GM23248 (cell line): ENCODE results near the gene E2F8. TPM values are rescaled to one million over a fixed set of nuclear protein-coding genes. Genes with fewer than 3 reads are reported as not detected.
"Not testable (repeated sequence)": the region's sequence is repeated elsewhere in the genome, so short reads cannot be mapped to it uniquely, and the experiment has no call there.

ENCODE experiments used
- DNase-seq: peaks from one replicate; pipeline ENCODE4 v3.0.0-alpha.2; 2015
- H2AFZ ChIP-seq: fragments of 200-600 bp; sonication (generic); 2 replicates; pipeline ENCODE4 v1.6.1; 2016; ENCODE audit warnings: antibody characterized with exemption
- H3F3A ChIP-seq: fragments of 200-600 bp; sonication (generic); 2 replicates; pipeline ENCODE4 v1.6.1; 2016; ENCODE audit warnings: mild to moderate bottlenecking, antibody characterized with exemption, mixed run types; ENCODE audit not compliant: insufficient read depth
- H3K27ac ChIP-seq: fragments of 200-600 bp; sonication (generic); 2 replicates; pipeline ENCODE4 v1.5.1; 2016; ENCODE audit warnings: mild to moderate bottlenecking
- H3K27me3 ChIP-seq: fragments of 200-600 bp; sonication (generic); replicated peaks from 2 replicates; pipeline ENCODE4 v1.6.1; 2016; ENCODE audit warnings: mild to moderate bottlenecking; ENCODE audit not compliant: insufficient read depth
- H3K36me3 ChIP-seq: fragments of 200-600 bp; sonication (generic); 2 replicates; pipeline ENCODE4 v1.6.1; 2016; ENCODE audit warnings: low read depth, mild to moderate bottlenecking
- H3K4me1 ChIP-seq: fragments of 200-600 bp; sonication (generic); 2 replicates; pipeline ENCODE4 v1.6.1; 2016; ENCODE audit warnings: mild to moderate bottlenecking; ENCODE audit not compliant: insufficient read depth
- H3K4me2 ChIP-seq: fragments of 200-600 bp; sonication (generic); one replicate; pipeline ENCODE4 v1.6.1; 2016; ENCODE audit warnings: mild to moderate bottlenecking; ENCODE audit not compliant: unreplicated experiment
- H3K4me3 ChIP-seq: fragments of 200-600 bp; sonication (generic); 2 replicates; pipeline ENCODE4 v1.5.1; 2016; ENCODE audit warnings: mild to moderate bottlenecking
- H3K79me2 ChIP-seq: fragments of 200-600 bp; sonication (generic); 2 replicates; pipeline ENCODE4 v1.6.1; 2016; ENCODE audit warnings: mild to moderate bottlenecking; ENCODE audit not compliant: insufficient read depth
- H3K9ac ChIP-seq: fragments of 200-600 bp; sonication (generic); 2 replicates; pipeline ENCODE4 v1.6.1; 2016; ENCODE audit warnings: mild to moderate bottlenecking
- H3K9me2 ChIP-seq: fragments of 200-600 bp; sonication (generic); 2 replicates; pipeline ENCODE4 v1.6.1; 2016; ENCODE audit warnings: mixed run types, mild to moderate bottlenecking, moderate library complexity; ENCODE audit not compliant: insufficient read depth
- H3K9me3 ChIP-seq: fragments of 200-600 bp; sonication (generic); one replicate; pipeline ENCODE4 v1.6.1; 2017; ENCODE audit warnings: low read depth
- H4K20me1 ChIP-seq: fragments of 200-600 bp; sonication (generic); 2 replicates; pipeline ENCODE4 v1.6.0; 2016; ENCODE audit not compliant: insufficient read depth
- EZH2 ChIP-seq: fragments of 200-600 bp; sonication (generic); IDR thresholded peaks from 2 replicates; pipeline ENCODE4 v1.6.1; 2018; ENCODE audit warnings: antibody characterized with exemption, mild to moderate bottlenecking; ENCODE audit not compliant: insufficient read depth, poor library complexity, severe bottlenecking
- EZH2phosphoT487 ChIP-seq: fragments of 200-600 bp; sonication (generic); IDR thresholded peaks from 2 replicates; pipeline ENCODE4 v1.6.1; 2018; ENCODE audit warnings: antibody characterized with exemption, moderate library complexity, mild to moderate bottlenecking, low read depth; ENCODE audit not compliant: insufficient read depth
- WGBS, 2 experiments: methylation state at CpG; one replicate each; pipeline ENCODE4 v1.1.6; 2015 to 2017; ENCODE audit warnings: low lambda C conversion rate in 2 of 2, low coverage in 1 of 2; ENCODE audit errors: missing lambda C conversion rate in 2 of 2; 5-methylcytosine and 5-hydroxymethylcytosine counted together
- in situ Hi-C: fragments of 300-500 bp; cut with MboI; formaldehyde crosslinking; loops from 2 replicates; pipeline ENCODE4 v1.15.0; 2020
- polyA plus RNA-seq: library from polyadenylated mRNA; unstranded; fragments of >200 nt; fragmentation: Nextera tagmentation; extraction: Ambion mirVana; gene quantifications from 2 replicates; pipeline ENCODE4 v1.2.1, GENCODE V29; 2016
- total RNA-seq: library from RNA; depleted of rRNA; stranded (reverse); fragments of >200 nt; shearing (Covaris generic); gene quantifications from 2 replicates; pipeline ENCODE4 v1.2.3, GENCODE V29; 2014

E2F8 gene
- total and polyA plus RNA-seq, 2 experiments from 2014 or later: 0.76 to 1.1 TPM

GRCh38 chr11:19276859-19277808, 36.4 kb upstream of the E2F8 start:
- Histone ChIP-seq H3K9me3 (no peaks in the 10 kb centered on the region), H3K36me3 (no peaks in the 10 kb centered on the region), H3K4me3 (no peak overlapping the region), H3K9ac (no peak overlapping the region), H3K79me2 (no peaks in the 10 kb centered on the region), H3K27me3 (no peaks in the 10 kb centered on the region), H4K20me1 (no peaks in the 10 kb centered on the region), H3K4me2 (no peak overlapping the region), H3K9me2 (no peaks in the 10 kb centered on the region), H2AFZ (no peak overlapping the region), H3K27ac (no peak overlapping the region), H3F3A (0 out of 2 replicates have a peak, but pooled peaks cover 4% of the 10 kb centered on the region), H3K4me1 (no peaks in the 10 kb centered on the region)
- in situ Hi-C loops: no loop called here
- TF ChIP-seq EZH2 (no peak), EZH2phosphoT487 (no peak)
- DNase-seq: peak; percentile 37
- 72 to 82% methylated on average over 8 of the region's 8 CpGs for WGBS, 2 experiments

GRCh38 chr11:19275496-19275895, 34.8 kb upstream of the E2F8 start:
- DNase-seq: peak; percentile 38
- peaks cover 9% of the 10 kb centered on the region for H3K27me3 ChIP-seq
- H3K4me3 ChIP-seq: no peak overlapping the region
- no peak overlapping the region for H2AFZ ChIP-seq
- no peaks in the 10 kb centered on the region for H3K9me3 ChIP-seq
- H3K27ac ChIP-seq: no peak overlapping the region
- H3K79me2 ChIP-seq: no peaks in the 10 kb centered on the region
- H3F3A ChIP-seq: 0 out of 2 replicates have a peak, but pooled peaks cover 4% of the 10 kb centered on the region
- H3K9me2 ChIP-seq: no peaks in the 10 kb centered on the region
- 69 to 75% methylated on average over 4 of the region's 4 CpGs for WGBS, 2 experiments
- H3K4me1 ChIP-seq: no peaks in the 10 kb centered on the region
- no peaks in the 10 kb centered on the region for H4K20me1 ChIP-seq
- no peak overlapping the region for H3K9ac ChIP-seq
- in situ Hi-C loops: no loop called here
- TF ChIP-seq EZH2phosphoT487 (no peak), EZH2 (no peak)
- H3K4me2 ChIP-seq: no peak overlapping the region
- H3K36me3 ChIP-seq: no peaks in the 10 kb centered on the region

- H3K9me3 ChIP-seq, H3K4me3 ChIP-seq, H3K4me1 ChIP-seq, H2AFZ ChIP-seq, DNase-seq, H3F3A ChIP-seq, H3K79me2 ChIP-seq, H3K9ac ChIP-seq, in situ Hi-C loops, H4K20me1 ChIP-seq, H3K36me3 ChIP-seq, H3K27ac ChIP-seq, H3K4me2 ChIP-seq, H3K9me2 ChIP-seq: not testable (repeated sequence)
- peaks cover 26% of the 10 kb centered on the region for H3K27me3 ChIP-seq
- WGBS, 2 experiments: 47 to 48% methylated on average over 5 of the region's 5 CpGs
These were observed 32.5 kb upstream of the E2F8 start for GRCh38 chr11:19273219-19273618.

GRCh38 chr11:19268909-19269308, 28.2 kb upstream of the E2F8 start:
- Histone ChIP-seq H3K9me3 (no peaks in the 10 kb centered on the region), H3K36me3 (no peaks in the 10 kb centered on the region), H3K27ac (no peak overlapping the region), H3K4me1 (no peaks in the 10 kb centered on the region), H2AFZ (no peak overlapping the region), H3K9ac (no peak overlapping the region), H4K20me1 (no peaks in the 10 kb centered on the region), H3K79me2 (no peaks in the 10 kb centered on the region), H3F3A (no peaks in the 10 kb centered on the region), H3K27me3 (peaks cover 51% of the 10 kb centered on the region), H3K4me3 (no peak overlapping the region), H3K9me2 (no peaks in the 10 kb centered on the region), H3K4me2 (no peak overlapping the region)
- peak; percentile 8 for DNase-seq
- in situ Hi-C loops: no loop called here
- 38 to 43% methylated on average over 1 of the region's 1 CpG for WGBS, 2 experiments
- TF ChIP-seq EZH2phosphoT487: no peak
- no peak for TF ChIP-seq EZH2
